Breast epithelium (tissue), 3 donors: ENCODE measurements around the gene RBM19.

ENCODE experiments used
- POLR2A ChIP-seq: fragments of 450-650 bp; IDR thresholded peaks from one replicate; pipeline ENCODE4 v1.6.1; 2016; ENCODE audit warnings: antibody characterized with exemption, mild to moderate bottlenecking, moderate library complexity
- POLR2AphosphoS5 ChIP-seq, 3 donors: sonication (generic); formaldehyde crosslinking; IDR thresholded peaks; one replicate each; pipeline ENCODE4 v1.6.1; 2017; ENCODE audit warnings: antibody characterized with exemption in 3 of 3
- TF ChIP-seq, protein P1 (sequence below), 3 donors: fragments of 450-650 bp; IDR thresholded peaks; one replicate each; pipeline ENCODE4 v1.5.1; 2016 to 2017; ENCODE audit warnings: antibody characterized with exemption in 3 of 3, mild to moderate bottlenecking in 3 of 3, moderate library complexity in 3 of 3

DNA sequence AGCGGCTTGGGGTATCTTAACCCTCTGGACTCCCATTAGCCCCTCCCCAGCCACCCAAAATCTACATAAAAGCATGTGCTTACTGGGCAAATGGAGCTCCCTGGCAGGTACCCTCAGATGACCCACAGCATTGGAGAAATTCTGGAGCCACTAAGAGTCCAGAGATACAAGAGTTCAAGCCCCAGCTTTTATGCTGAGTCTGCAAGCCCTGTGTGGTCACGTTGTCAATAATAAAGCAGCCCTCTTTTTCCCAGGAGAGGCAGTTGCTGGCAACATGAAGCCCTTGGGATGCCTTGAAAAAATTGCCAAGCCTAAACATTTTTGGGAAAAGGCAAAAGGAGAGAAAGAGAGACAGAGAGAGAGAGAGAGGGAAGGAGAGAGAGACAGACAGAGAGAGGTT, 83.4 kb downstream of the RBM19 start:
- TF ChIP-seq, protein P1, sequence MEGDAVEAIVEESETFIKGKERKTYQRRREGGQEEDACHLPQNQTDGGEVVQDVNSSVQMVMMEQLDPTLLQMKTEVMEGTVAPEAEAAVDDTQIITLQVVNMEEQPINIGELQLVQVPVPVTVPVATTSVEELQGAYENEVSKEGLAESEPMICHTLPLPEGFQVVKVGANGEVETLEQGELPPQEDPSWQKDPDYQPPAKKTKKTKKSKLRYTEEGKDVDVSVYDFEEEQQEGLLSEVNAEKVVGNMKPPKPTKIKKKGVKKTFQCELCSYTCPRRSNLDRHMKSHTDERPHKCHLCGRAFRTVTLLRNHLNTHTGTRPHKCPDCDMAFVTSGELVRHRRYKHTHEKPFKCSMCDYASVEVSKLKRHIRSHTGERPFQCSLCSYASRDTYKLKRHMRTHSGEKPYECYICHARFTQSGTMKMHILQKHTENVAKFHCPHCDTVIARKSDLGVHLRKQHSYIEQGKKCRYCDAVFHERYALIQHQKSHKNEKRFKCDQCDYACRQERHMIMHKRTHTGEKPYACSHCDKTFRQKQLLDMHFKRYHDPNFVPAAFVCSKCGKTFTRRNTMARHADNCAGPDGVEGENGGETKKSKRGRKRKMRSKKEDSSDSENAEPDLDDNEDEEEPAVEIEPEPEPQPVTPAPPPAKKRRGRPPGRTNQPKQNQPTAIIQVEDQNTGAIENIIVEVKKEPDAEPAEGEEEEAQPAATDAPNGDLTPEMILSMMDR (IDR thresholded peaks at IDR 0.05), result no peak
- TF ChIP-seq POLR2A, result no peak
- no peak for TF ChIP-seq POLR2AphosphoS5 (IDR thresholded peaks at IDR 0.05)
